Activated naive CD4-positive, alpha-beta T cell (primary cell): ENCODE data around the gene PLCD3.

Experiments used
- DNase-seq, 4 experiments: peaks; one replicate each; lab custom pipeline; 2025; lab: John Stamatoyannopoulos, UW

Gene PLCD3

DNA sequence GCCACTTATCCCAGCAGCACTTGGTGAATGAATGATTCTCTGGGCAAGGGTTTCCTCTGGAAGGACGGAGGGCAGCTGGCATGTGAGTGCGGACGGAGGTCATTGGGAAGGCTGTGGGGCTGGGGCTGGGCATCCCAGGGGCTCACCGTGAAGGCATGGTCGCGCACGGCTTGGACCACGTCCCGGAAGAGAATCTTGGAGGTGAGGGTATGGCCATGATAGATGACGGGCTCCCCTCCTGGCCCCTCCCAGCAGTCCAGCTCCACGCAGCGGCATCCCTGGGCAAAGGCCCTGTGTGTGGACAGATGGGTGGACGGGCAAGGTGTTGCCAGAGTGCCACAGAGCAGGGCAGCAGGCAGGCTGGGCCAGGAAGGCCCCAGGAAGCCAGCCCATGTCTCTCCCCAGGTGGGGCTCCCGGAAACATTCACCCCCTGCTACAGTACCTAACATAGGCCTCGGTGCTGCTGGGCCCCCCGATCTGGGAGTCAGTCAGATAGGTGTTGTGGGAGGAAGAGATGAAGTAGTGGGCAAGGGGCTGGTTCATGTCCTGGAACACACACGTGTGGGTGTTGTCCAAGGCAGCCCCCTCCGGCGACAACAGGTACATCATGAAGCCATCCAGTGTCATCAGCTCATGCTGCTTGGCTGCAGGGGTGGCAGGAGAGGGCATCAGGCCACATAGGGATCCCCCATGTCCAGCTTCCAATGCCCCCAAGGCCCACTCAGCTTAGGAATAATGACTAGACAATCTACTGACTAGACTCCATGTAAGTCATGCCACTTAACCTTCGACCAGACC, 14.3 kb downstream of the PLCD3 start:
- DNase-seq = no peak

GRCh38 chr17:45117334-45117733, 15.0 kb downstream of the PLCD3 start:
- no peak for DNase-seq

DNA sequence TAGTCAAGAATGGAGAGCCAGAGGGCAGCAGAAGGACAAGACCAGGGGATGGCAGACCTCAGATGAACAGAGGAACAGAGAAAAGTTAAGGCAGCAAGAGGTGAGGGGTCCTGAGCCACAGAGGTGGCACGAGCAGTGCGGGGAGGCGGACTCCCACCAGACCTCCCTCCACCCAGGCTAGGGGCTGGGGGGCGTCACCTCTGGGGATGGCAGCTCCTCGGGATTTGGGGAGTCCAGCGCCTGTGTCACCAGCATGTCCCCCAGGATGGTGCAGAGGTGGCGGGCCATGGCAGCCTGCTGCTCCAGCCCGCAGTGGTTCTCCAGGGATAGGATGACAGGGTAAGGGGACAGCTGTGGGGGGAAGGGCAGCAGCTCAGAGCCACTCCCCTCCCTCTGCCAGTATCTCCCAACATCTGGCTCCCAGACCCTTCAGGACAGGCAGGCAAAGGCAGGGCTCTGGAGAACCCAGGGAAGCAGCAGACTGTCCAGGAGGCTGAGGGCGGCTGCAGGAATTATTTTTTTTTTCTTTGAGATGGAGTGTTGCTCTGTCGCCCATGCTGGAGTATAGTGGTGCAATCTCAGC, 15.8 kb downstream of the PLCD3 start:
- no peak for DNase-seq

DNA sequence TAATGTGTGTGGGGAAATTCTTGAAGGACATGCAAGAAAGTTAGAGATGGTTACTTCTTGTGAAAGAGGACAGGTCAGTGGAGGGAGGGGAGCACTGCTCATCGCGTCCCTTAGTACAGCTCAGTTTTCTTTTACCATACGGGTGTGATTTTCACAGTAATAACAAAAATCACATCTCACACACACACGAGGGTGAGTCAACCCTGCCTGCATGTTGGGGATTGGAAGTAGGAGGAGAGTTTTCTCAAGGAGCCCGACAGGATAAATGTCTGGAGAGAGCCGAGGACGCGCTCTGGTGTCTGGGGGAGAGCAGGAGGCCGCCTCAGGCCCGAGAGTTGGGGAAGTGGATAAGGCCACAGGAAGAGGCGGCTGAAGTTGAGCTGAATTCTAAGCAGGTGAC, 16.4 kb downstream of the PLCD3 start:
- DNase-seq = no peak

DNA sequence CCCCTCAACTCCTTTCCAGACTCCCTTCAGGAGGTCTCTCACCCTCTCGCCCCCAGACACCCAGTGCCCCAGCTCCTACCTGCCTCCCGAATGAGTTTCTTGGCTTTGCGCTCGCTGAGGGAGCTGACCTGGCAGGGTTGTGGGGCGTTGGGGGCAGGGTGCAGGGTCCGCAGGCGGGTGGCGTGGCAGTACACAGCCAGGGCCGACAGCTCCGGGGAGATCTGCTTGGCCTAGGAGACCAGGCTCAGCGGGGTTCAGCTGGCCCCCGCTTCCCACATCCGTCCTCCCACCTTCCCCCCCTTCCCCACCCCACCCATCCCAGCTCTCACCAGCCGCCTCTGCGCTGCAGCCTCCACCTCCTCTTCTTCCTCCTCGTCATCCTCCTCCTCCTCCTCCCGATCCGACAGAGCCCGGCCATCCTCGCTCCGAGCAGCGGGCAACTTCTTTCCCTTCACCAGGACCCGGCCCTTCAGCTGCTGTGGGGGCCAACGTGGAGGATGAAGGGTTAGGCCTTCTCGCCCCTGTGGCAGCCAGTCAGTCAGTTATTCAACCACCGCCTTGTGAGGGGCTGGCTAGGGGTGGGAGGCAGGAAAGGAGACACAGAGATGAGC, 17.2 kb downstream of the PLCD3 start:
- DNase-seq = no peak

DNA sequence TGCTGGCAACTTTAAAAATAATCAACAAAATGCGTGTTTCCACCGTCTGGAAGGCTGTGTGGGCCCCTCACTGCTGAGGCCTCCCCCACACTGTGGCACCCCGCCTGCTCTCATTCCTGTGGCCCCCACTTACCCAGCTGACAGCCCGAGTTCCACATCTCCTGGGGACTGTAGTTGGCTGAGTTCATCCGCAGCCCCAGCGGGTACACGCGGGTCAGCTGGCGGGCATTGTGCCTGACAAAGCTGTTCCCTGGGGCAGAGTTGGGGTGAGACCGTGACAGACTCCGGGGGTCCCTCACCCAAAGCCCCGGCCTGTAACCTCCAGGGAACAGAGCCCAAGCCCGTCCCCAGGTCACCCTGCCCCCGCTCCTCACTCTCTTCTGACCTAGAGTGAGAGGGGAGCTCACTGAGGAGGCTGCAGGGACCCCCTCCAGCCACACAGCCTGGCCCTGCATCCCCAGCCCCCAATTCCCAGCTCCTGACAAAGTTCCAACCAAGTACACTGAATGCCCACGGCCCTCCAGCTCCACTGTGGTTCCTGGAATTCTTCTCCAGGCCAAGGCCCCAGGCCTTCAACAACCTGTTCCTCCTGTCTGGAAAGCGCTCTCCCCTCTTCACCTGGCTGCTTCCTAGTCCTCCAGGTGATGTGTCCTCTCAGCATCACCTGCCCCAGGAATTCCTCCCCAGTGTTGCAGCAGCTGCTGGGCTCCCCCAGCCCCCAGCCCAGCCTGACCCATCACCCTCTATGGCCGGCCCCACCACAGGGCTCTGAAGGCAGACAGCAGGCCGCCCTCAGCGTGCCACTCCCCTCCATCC, 18.0 kb downstream of the PLCD3 start:
- no peak for DNase-seq

DNA sequence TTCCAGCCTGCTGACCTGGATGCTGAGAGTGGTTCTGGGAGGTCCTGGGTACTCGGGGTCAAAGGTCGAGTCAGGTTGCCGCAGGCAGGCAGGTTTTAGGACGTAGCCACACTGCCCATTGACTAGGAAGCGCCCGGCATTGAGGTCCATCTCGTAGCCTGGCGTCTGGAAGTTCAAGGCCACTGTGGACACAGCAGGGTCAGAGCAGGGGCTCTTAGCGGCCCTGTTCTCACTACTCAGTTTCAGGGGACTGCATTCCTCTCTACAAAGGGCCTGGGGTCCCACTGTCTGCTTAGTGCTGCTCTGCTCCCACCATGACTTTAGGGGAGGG, 18.9 kb downstream of the PLCD3 start:
- DNase-seq = no peak

DNA sequence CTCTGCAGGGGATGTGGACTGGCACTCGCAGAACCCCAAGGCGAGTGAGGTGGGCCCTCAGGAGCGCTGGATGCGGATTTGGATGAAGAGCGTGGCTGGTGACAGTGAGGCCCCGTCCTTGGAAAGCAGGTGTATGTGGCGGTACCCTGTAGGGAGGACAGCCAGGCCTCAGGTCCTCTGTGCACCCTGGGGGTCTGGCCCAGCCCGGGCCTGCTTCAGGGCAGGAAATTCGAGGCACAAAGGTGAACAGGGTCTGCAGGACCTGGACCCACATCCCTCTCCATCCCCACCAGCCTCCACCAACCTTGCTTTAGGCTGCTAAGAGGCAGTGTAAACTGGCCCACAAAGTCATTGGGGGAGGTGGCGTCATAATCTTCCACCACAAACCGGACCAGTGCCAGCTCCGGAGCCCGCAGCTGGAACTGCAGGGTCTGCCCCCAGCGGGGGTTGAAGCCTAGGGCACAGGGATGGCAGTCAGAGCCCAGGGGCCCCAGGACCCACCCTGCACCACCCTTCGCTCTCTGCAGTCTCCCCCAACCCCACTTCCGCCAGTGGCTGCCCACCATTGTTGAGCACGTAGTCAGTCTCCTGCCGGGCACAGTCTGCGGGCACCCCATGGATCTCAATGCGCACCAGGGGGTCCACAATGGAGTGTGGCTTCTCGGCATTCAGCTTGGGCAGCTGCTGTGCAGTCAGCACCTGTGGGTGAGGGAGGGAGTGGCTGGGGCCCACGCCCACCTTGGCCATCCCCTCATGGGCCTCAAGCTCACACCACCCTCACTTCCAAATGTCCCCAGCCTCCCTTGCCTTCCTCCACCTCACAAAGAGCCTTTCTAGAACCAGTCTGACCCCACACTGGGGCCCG, 19.5 kb downstream of the PLCD3 start:
- DNase-seq = no peak

DNA sequence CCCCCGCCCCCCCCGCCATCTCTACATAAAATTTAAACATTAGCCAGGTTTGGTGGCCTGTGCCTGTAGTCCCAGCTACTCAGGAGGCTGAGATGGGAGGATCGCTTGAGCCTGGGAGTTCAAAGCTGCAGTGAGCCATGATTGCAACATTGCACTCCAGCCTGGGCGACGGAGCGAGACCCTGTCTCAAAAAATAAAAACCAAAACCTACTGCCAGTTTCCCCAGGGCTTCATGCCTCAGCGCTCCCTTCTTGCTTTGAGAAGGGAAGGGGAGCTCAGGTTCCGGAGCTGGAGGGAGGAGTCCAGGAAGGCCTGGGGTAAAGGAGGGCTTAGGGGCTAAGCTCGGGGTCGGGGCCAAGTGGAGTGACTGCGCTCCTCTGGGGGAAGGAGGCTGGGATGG, 20.5 kb downstream of the PLCD3 start:
- no peak for DNase-seq

DNA sequence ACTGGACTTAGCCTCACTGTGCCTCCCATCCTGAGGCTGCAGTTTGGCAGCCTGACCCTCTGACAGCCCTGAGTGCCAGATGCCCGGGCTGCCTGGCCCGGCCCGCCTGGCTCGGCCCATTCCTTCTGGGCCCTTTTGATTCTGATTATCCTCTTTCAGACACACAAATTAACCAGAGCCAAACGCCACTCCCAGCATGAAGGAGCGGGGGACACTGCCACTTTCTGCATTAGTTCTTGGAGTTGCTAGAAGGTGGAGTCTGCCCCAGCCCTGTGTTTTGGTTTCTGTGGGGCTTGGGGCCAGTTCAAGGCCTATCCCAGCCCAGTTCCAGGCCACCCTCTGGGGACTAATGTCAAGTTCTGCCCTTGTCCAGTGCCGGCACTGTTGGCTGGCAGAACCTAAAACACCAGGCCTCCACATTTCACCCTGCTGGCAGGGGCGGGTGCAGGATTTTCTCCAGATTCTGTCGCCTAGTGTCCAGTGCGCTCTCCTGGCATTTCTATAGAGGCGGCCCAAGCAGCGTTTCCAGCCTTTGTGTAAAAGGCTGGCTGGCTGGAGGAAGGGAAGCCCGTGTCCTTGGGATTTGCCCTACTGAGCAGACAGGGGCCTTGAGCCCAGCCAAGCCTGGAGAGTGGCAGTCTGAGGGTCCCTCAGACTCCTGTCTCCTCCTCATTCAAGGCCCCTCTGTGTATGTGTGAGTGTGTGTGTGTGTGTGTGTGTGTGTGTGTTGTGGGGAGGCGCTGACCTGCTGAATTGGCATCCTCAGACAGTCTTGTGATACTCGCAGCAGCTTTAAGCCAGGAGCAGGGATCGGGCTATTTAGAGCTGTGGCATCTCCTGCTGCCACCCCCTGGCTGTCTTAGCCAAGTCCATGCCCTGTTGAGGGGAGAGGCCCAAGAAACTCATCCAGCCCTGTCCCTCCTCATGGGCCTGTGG, 21.4 kb downstream of the PLCD3 start:
- no peak for DNase-seq

- DNase-seq = no peak
These were observed 23.5 kb downstream of the PLCD3 start for GRCh38 chr17:45108595-45109521.

- no peak for DNase-seq
These were observed 24.3 kb downstream of the PLCD3 start for GRCh38 chr17:45108051-45108450.

DNA sequence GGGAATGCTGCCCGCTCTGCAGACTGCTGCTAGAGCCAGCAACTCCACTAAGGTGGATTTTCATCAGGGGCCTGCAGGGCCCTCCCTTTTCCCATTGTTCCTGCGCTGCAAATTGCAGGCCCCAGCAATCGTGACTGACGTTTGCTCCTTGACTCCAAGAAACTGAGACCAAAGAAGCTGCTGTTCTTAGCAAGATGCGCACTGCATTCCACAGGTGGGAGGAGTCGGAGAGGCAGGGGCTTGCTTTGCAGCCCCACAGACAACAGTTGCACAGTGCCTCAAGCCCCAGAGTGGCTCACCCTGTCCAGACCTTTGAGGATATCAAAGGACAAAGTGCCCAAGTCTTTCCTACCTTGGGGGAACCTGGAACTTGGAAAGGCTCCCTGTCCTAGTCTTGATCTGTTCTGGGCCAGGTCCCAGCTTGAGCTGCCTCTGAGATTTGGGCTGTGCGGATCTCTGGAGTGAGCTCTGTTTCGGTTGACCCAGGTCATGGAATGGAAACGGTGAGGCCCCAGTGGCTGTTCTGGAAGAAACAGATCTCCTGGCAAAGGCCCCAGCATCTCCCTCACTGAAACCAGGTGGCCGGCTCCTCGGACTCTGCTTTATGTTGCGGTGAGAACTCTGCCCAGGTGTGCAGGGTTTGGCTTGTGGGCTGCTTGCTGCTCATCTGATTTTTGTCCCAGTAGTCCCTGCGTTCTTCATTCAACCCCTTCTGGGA, 24.9 kb downstream of the PLCD3 start:
- DNase-seq = no peak

DNA sequence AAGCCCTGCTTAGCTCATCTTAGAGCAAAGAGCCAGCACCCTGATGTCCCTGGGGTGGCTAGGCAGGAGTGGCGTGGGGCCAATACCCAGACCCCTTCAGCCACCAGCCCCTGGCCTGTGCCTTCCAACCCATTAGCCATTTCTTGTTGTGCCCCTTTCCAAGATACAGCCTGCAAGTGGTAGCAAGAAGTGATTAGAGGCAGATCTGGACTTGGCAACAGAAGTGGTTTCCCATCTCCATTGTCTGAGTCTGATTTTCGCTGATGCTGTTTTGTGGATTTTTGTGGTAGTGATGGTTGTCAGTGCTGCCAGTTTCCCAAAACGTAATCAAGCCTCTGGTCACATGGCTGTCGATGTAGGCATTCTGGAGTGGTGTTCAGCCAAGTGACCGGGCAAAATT, 25.7 kb downstream of the PLCD3 start:
- no peak for DNase-seq

- DNase-seq = no peak
These were observed 26.2 kb downstream of the PLCD3 start for GRCh38 chr17:45106096-45106495.

DNA sequence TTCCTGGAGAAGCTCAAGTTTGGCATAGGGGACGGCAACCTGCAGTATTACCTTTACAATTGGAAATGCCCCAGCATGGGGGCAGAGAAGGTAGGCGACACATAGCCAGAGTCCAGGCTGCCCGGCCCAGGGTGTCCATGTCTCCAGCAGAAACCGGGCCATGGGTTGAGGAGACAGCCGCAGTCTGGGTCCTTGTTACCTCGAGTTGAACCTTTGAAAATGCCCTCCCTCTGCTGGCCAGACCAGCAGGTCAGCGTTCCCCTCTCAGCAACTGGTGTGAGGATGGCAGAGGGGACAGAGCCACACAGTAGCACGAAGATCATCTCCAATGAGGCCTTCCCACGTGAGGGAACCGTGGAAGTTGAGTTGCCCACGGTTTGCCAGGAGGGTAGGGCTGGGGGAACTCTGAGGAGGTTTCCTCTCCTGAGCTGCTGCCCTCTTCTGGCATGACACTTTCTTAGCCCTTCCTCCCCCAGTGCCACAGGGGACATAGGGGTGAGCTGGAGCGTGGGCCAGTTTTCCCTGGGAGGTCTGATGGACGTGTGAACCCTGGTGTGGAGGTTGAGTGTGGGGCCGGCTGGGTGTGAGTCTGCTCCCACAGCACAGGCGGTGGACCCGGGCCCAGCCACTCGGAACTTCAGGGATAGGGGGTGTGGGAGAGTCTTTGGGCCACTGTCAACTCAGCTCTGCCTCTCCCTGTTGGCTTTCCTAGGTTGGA, 27.2 kb downstream of the PLCD3 start:
- DNase-seq = no peak

- DNase-seq = no peak
These were observed 27.8 kb downstream of the PLCD3 start for GRCh38 chr17:45104497-45104896.

GRCh38 chr17:45104029-45104428, 28.3 kb downstream of the PLCD3 start:
- no peak for DNase-seq
